Duodenal mucosa (tissue), 2 donors: Measurements from ENCODE around the gene RTN3.

ENCODE experiments used
- H3K27ac ChIP-seq: one replicate; pipeline ENCODE4 v1.7.0; 2013; ENCODE audit warnings: low read depth, low read length
- H3K27me3 ChIP-seq, 2 donors: one replicate each; pipeline ENCODE4 v1.7.0; 2013; ENCODE audit warnings: low read length in 2 of 2, control low read depth in 1 of 2; ENCODE audit not compliant: insufficient read depth in 2 of 2, control insufficient read depth in 1 of 2
- H3K36me3 ChIP-seq, 2 donors: one replicate each; pipeline ENCODE4 v1.7.0; 2013; ENCODE audit warnings: low read length in 2 of 2, control low read depth in 1 of 2; ENCODE audit not compliant: insufficient read depth in 2 of 2, control insufficient read depth in 1 of 2
- H3K4me1 ChIP-seq, 2 donors: one replicate each; pipeline ENCODE4 v1.7.0; 2013; ENCODE audit warnings: low read length in 2 of 2, control low read depth in 1 of 2; ENCODE audit not compliant: insufficient read depth in 2 of 2, control insufficient read depth in 1 of 2
- H3K4me3 ChIP-seq, 2 donors: one replicate each; pipeline ENCODE4 v1.7.0; 2013; ENCODE audit warnings: low read length in 2 of 2, low read depth in 1 of 2
- H3K9ac ChIP-seq, 2 donors: one replicate each; pipeline ENCODE4 v1.7.0; 2013; ENCODE audit warnings: low read length in 2 of 2, low read depth in 1 of 2
- H3K9me3 ChIP-seq, 2 donors: one replicate each; pipeline ENCODE4 v1.7.0; 2013; ENCODE audit warnings: low read length in 2 of 2, control low read depth in 1 of 2; ENCODE audit not compliant: control insufficient read depth in 1 of 2

RTN3 gene

DNA sequence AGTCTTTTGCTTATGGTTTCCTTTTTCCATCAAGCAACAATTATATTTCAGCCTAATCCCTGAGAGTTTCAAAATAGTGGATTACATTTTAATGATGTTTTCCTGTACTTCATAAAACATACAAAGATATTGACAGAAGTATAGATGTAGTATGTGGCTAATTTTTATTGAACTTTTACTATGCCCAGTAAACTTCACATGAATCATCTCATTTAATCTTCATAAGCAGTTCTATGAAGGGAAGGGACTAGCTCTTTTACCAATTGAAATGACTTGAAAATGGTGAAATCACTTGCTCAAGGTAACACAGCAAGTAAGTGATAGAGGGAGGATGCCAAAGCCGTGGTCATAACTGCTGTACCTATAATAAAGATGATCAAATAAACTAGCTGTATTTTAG is 27.5 kb downstream of the RTN3 start:
- no peaks in the 10 kb centered on the region for H3K4me1 ChIP-seq
- H3K9me3 ChIP-seq, result no peaks in the 10 kb centered on the region
- no peak overlapping the region for H3K27ac ChIP-seq
- H3K27me3 ChIP-seq, result no peaks in the 10 kb centered on the region
- no peaks in the 10 kb centered on the region for H3K36me3 ChIP-seq
- no peak overlapping the region for H3K9ac ChIP-seq
- H3K4me3 ChIP-seq, result no peak overlapping the region

DNA sequence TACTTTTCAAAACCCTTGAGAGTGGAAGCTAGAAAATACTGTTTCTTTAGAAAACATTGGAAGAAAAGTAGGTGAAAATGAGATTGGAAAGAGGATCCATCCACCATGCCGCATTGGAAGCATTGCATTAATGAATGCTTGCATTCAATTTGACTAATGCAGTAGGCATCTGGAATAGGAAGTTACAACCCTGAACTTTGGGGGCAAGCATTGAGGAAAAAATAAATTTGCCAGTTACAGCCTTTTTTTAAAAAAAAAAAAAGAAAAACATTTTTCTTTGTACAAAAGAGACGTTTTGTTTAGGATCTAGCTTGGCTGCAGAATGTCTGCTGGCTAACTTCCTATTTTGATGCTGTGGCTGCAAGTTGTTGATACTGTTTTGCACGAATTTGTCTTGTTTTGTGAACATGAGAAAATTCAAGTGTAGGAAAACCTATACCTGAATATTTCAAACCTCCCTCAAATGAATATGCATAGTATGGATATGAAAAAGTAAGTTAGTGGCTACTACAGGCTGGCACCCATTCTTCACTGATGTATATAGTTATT is 28.1 kb downstream of the RTN3 start:
- Histone ChIP-seq H3K27me3 (no peaks in the 10 kb centered on the region), H3K27ac (no peak overlapping the region), H3K4me3 (no peak overlapping the region), H3K4me1 (no peaks in the 10 kb centered on the region), H3K9ac (no peak overlapping the region), H3K9me3 (no peaks in the 10 kb centered on the region), H3K36me3 (no peaks in the 10 kb centered on the region)

GRCh38 chr11:63710476-63711217 is 29.3 kb downstream of the RTN3 start:
- no peaks in the 10 kb centered on the region for H3K27me3 ChIP-seq
- H3K4me3 ChIP-seq, result no peak overlapping the region
- H3K36me3 ChIP-seq, result no peaks in the 10 kb centered on the region
- no peaks in the 10 kb centered on the region for H3K9me3 ChIP-seq
- H3K27ac ChIP-seq, result no peak overlapping the region
- no peak overlapping the region for H3K9ac ChIP-seq
- no peaks in the 10 kb centered on the region for H3K4me1 ChIP-seq

DNA sequence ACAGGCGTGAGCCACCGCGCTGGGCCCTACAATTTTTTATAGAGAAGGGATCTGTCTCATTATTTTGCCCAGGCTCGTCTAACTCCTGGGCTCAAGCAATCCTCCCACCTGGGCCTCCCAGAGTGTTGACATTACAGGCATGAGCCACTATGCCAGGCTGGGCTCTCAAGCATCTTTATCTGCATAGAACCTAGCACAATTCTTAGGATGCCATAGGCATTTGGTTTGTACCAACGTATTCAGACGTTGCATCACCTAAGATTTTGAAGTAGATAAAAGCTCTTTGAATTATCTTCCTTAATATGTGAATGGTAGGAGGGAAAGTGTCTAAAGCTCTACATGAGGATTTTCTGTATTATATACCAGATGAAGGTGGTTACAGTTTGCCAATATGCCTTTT is 30.5 kb downstream of the RTN3 start:
- Histone ChIP-seq H3K36me3 (no peaks in the 10 kb centered on the region), H3K27me3 (no peaks in the 10 kb centered on the region)

DNA sequence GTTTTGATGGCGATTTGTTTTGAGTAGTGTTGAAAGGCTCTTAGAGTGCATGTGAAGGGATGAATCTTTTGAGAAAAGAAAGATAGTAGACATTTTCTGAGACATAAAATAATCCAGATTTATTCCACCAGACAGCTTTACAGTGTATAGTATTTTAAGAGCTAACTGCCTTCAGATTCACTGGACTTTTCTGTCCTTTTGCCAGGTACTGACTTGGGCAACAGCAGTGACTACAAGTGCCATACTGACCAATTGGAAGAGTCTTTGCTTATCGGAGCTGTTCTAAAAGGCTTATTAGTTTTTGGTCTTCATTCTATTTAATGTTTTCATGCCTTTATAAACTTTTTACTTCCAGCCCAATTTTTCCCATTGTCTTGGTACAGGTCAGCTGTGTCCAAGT is 32.5 kb downstream of the RTN3 start:
- H3K4me1 ChIP-seq, result no peaks in the 10 kb centered on the region
- no peaks in the 10 kb centered on the region for H3K27me3 ChIP-seq
- H3K4me3 ChIP-seq, result no peak overlapping the region
- H3K36me3 ChIP-seq, result no peaks in the 10 kb centered on the region
- no peaks in the 10 kb centered on the region for H3K9me3 ChIP-seq
- H3K9ac ChIP-seq, result no peak overlapping the region
- H3K27ac ChIP-seq, result no peak overlapping the region

More for the DNA sequence above, 30.5 kb downstream of the RTN3 start:
- H3K4me3 ChIP-seq, result no peak overlapping the region
- no peak overlapping the region for H3K27ac ChIP-seq
- H3K4me1 ChIP-seq, result no peaks in the 10 kb centered on the region
- H3K9me3 ChIP-seq, result no peaks in the 10 kb centered on the region
- H3K9ac ChIP-seq, result no peak overlapping the region

- no peaks in the 10 kb centered on the region for H3K9me3 ChIP-seq
- no peaks in the 10 kb centered on the region for H3K4me1 ChIP-seq
- H3K36me3 ChIP-seq, result peaks cover 0 to 5% of the 10 kb centered on the region in 2 donors
- no peaks in the 10 kb centered on the region for H3K27me3 ChIP-seq
- no peak overlapping the region for H3K9ac ChIP-seq
- H3K27ac ChIP-seq, result no peak overlapping the region
- no peak overlapping the region for H3K4me3 ChIP-seq
Measured at GRCh38 chr11:63716046-63716445, 34.7 kb downstream of the RTN3 start.

- H3K4me1 ChIP-seq, result no peaks in the 10 kb centered on the region
- no peaks in the 10 kb centered on the region for H3K27me3 ChIP-seq
- H3K27ac ChIP-seq, result no peak overlapping the region
- H3K36me3 ChIP-seq, result peaks cover 0 to 5% of the 10 kb centered on the region in 2 donors
- H3K9ac ChIP-seq, result no peak overlapping the region
- no peaks in the 10 kb centered on the region for H3K9me3 ChIP-seq
- no peak overlapping the region for H3K4me3 ChIP-seq
Measured at GRCh38 chr11:63719001-63719400, 37.7 kb downstream of the RTN3 start.

DNA sequence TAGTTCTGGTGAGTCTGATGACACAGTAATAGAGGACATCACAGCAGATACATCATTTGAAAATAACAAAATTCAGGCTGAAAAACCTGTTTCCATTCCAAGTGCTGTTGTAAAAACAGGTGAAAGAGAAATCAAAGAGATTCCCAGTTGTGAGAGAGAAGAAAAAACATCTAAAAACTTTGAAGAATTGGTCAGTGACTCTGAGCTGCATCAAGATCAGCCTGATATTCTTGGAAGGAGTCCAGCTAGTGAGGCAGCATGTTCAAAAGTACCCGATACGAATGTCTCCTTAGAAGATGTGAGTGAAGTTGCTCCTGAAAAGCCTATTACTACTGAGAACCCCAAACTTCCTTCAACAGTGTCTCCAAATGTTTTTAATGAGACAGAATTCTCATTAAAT is 38.7 kb downstream of the RTN3 start:
- H3K9ac ChIP-seq, result no peak overlapping the region
- no peaks in the 10 kb centered on the region for H3K4me1 ChIP-seq
- no peak overlapping the region for H3K4me3 ChIP-seq
- H3K27ac ChIP-seq, result no peak overlapping the region
- no peaks in the 10 kb centered on the region for H3K27me3 ChIP-seq
- H3K9me3 ChIP-seq, result no peaks in the 10 kb centered on the region
- H3K36me3 ChIP-seq, result peaks cover 0 to 5% of the 10 kb centered on the region in 2 donors

DNA sequence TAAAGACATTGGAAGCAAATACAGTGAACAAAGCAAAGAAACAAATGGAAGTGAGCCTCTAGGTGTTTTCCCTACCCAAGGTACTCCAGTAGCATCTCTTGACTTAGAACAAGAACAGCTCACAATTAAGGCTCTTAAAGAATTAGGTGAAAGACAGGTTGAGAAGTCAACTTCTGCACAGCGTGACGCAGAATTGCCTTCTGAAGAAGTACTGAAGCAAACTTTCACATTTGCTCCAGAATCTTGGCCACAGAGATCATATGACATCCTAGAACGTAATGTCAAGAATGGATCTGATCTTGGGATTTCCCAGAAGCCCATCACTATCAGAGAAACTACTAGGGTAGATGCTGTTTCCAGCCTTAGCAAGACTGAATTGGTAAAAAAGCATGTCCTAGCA is 39.3 kb downstream of the RTN3 start:
- Histone ChIP-seq H3K4me3 (no peak overlapping the region), H3K27me3 (no peaks in the 10 kb centered on the region), H3K9ac (no peak overlapping the region), H3K36me3 (peaks cover 0 to 5% of the 10 kb centered on the region in 2 donors), H3K4me1 (no peaks in the 10 kb centered on the region), H3K9me3 (no peaks in the 10 kb centered on the region), H3K27ac (no peak overlapping the region)

DNA sequence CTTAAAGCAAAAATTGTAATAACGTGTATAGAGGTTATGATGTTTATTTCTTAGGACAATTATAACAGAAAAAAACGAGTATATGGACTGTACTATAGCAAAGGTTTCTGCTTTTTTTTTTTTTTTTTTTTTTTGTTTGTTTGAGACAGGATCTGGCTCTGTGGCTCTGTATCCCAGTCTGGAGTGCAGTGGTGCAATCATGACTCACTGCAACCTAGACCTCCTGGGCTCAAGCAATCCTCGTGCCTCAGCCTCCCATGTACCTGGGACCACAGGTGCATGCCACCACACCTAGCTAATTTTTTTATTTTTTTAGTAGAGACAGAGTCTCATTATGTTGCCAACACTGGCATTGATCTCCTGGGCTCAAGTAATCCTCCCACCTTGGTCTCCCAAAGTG is 48.0 kb downstream of the RTN3 start:
- Histone ChIP-seq H3K9ac (no peak overlapping the region), H3K27ac (no peak overlapping the region), H3K4me3 (no peak overlapping the region), H3K4me1 (no peaks in the 10 kb centered on the region), H3K9me3 (no peaks in the 10 kb centered on the region), H3K36me3 (no peaks in the 10 kb centered on the region), H3K27me3 (no peaks in the 10 kb centered on the region)
